ENCODE data around the gene CHRND. TPM values are rescaled to one million over a fixed set of nuclear protein-coding genes. Genes with fewer than 3 reads are reported as not detected.

The CHRND gene
- total and polyA plus RNA-seq, 4 experiments from 2014 or later: not detected

- peak; percentile 35 to 70 (median 55) for DNase-seq
- ChIA-PET CTCF (ENCODE audit: partially characterized antibody) (no interaction called here), POLR2A (ENCODE audit: partially characterized antibody) (interaction anchor here (0.6 kb wide), 1 partner anchor 1323 kb away, joined by 3 read pairs; no protein-coding TSS in a partner anchor)
- Histone ChIP-seq H3K9me3 (ENCODE audit: control insufficient read depth in 1 of 2, low read length in 2 of 2) (no peaks in the 10 kb centered on the region), H3K36me3 (ENCODE audit: insufficient read depth, low read length) (no peaks in the 10 kb centered on the region), H3K4me1 (ENCODE audit: insufficient read depth, low read length) (peaks cover 7% of the 10 kb centered on the region), H3K4me3 (ENCODE audit: low read length in 2 of 2) (peak overlapping the region in 1 of 2 donors; percentile 9), H3K27me3 (ENCODE audit: insufficient read depth, low read length) (peaks cover 10% of the 10 kb centered on the region), H3K27ac (ENCODE audit: low read depth, low read length) (no peak overlapping the region)
- Mint-ChIP-seq H3K27ac (peak overlapping the region in 2 of 7 donors; percentile 69 to 91), H3K4me1 (peaks cover 1 to 17% (median 5%) of the 10 kb centered on the region in 4 donors), H3K36me3 (peaks cover 0 to 1% of the 10 kb centered on the region in 2 donors), H3K9me3 (no peaks in the 10 kb centered on the region), H3K4me3 (peak overlapping the region in 6 of 8 donors; percentile 27 to 70 (median 49)), H3K27me3 (peaks cover 20 to 46% of the 10 kb centered on the region in 2 donors)
- intact Hi-C loops (cut with micrococcal nuclease): no loop called here
These were observed 22.8 kb upstream of the CHRND start for GRCh38 chr2:232502911-232503808.

- intact Hi-C loops (cut with micrococcal nuclease): no loop called here
- no peak for DNase-seq
- Mint-ChIP-seq H3K9me3 (no peaks in the 10 kb centered on the region), H3K4me3 (peak overlapping the region in 6 of 8 donors; percentile 27 to 70 (median 49)), H3K4me1 (peaks cover 1 to 17% (median 5%) of the 10 kb centered on the region in 4 donors), H3K36me3 (peaks cover 0 to 1% of the 10 kb centered on the region in 2 donors), H3K27me3 (peaks cover 18 to 46% of the 10 kb centered on the region in 2 donors), H3K27ac (peak overlapping the region in 3 of 7 donors; percentile 36 to 69 (median 57))
- ChIA-PET POLR2A (ENCODE audit: partially characterized antibody) (interaction anchor here (0.6 kb wide), 1 partner anchor 1322 kb away, joined by 3 read pairs; no protein-coding TSS in a partner anchor), CTCF (ENCODE audit: partially characterized antibody) (no interaction called here)
- no peaks in the 10 kb centered on the region for H3K36me3 ChIP-seq (ENCODE audit: insufficient read depth, low read length)
- peaks cover 10% of the 10 kb centered on the region for H3K27me3 ChIP-seq (ENCODE audit: insufficient read depth, low read length)
- H3K4me3 ChIP-seq (ENCODE audit: low read length in 2 of 2): no peak overlapping the region
- peaks cover 7% of the 10 kb centered on the region for H3K4me1 ChIP-seq (ENCODE audit: insufficient read depth, low read length)
- H3K9me3 ChIP-seq (ENCODE audit: control insufficient read depth in 1 of 2, low read length in 2 of 2): no peaks in the 10 kb centered on the region
- no peak overlapping the region for H3K27ac ChIP-seq (ENCODE audit: low read depth, low read length)
These were observed 22.1 kb upstream of the CHRND start for GRCh38 chr2:232503809-232504323.

GRCh38 chr2:232504438-232504837, 21.5 kb upstream of the CHRND start:
- Mint-ChIP-seq H3K27ac (peak overlapping the region in 2 of 7 donors; percentile 32 to 57), H3K27me3 (peaks cover 20 to 46% of the 10 kb centered on the region in 2 donors)

GRCh38 chr2:232505856-232506255, 20.1 kb upstream of the CHRND start:
- Histone ChIP-seq H3K9me3 (ENCODE audit: control insufficient read depth in 1 of 2, low read length in 2 of 2) (no peaks in the 10 kb centered on the region), H3K4me1 (ENCODE audit: insufficient read depth, low read length) (peaks cover 7% of the 10 kb centered on the region), H3K27ac (ENCODE audit: low read depth, low read length) (no peak overlapping the region), H3K27me3 (ENCODE audit: insufficient read depth, low read length) (peaks cover 10% of the 10 kb centered on the region), H3K4me3 (ENCODE audit: low read length in 2 of 2) (no peak overlapping the region), H3K36me3 (ENCODE audit: insufficient read depth, low read length) (no peaks in the 10 kb centered on the region)
- Mint-ChIP-seq H3K27me3 (peaks cover 17 to 40% of the 10 kb centered on the region in 2 donors), H3K27ac (no peak overlapping the region), H3K4me3 (no peak overlapping the region), H3K4me1 (peaks cover 1 to 17% (median 5%) of the 10 kb centered on the region in 4 donors), H3K36me3 (peaks cover 0 to 1% of the 10 kb centered on the region in 2 donors), H3K9me3 (peaks cover 0 to 2% (median 0%) of the 10 kb centered on the region in 8 donors)
- ChIA-PET CTCF (ENCODE audit: partially characterized antibody) (no interaction called here), POLR2A (ENCODE audit: partially characterized antibody) (no interaction called here)
- DNase-seq: no peak
- intact Hi-C loops (cut with micrococcal nuclease): no loop called here

More at GRCh38 chr2:232504438-232504837, 21.5 kb upstream of the CHRND start:
- Mint-ChIP-seq H3K4me3 (peak overlapping the region in 3 of 8 donors; percentile 35 to 62 (median 50)), H3K9me3 (peaks cover 0 to 2% (median 0%) of the 10 kb centered on the region in 8 donors), H3K4me1 (peaks cover 1 to 17% (median 5%) of the 10 kb centered on the region in 4 donors), H3K36me3 (peaks cover 0 to 1% of the 10 kb centered on the region in 2 donors)
- no peak for DNase-seq
- POLR2A ChIA-PET (ENCODE audit: partially characterized antibody): no interaction called here
- no peak overlapping the region for H3K4me3 ChIP-seq (ENCODE audit: low read length in 2 of 2)
- CTCF ChIA-PET (ENCODE audit: partially characterized antibody): no interaction called here
- peaks cover 7% of the 10 kb centered on the region for H3K4me1 ChIP-seq (ENCODE audit: insufficient read depth, low read length)
- no peaks in the 10 kb centered on the region for H3K36me3 ChIP-seq (ENCODE audit: insufficient read depth, low read length)
- H3K27ac ChIP-seq (ENCODE audit: low read depth, low read length): no peak overlapping the region
- H3K27me3 ChIP-seq (ENCODE audit: insufficient read depth, low read length): peaks cover 10% of the 10 kb centered on the region
- no peaks in the 10 kb centered on the region for H3K9me3 ChIP-seq (ENCODE audit: control insufficient read depth in 1 of 2, low read length in 2 of 2)
- intact Hi-C loops (cut with micrococcal nuclease): no loop called here

- peaks cover 0 to 1% of the 10 kb centered on the region in 2 donors for H3K36me3 Mint-ChIP-seq
- H3K27me3 Mint-ChIP-seq: peaks cover 14 to 40% of the 10 kb centered on the region in 2 donors
- peaks cover 0 to 2% (median 0%) of the 10 kb centered on the region in 8 donors for H3K9me3 Mint-ChIP-seq
- peaks cover 1 to 17% (median 5%) of the 10 kb centered on the region in 4 donors for H3K4me1 Mint-ChIP-seq
- no peak overlapping the region for H3K27ac Mint-ChIP-seq
- no peak overlapping the region for H3K4me3 Mint-ChIP-seq
- POLR2A ChIA-PET (ENCODE audit: partially characterized antibody): no interaction called here
- intact Hi-C loops (cut with micrococcal nuclease): no loop called here
- Histone ChIP-seq H3K36me3 (ENCODE audit: insufficient read depth, low read length) (no peaks in the 10 kb centered on the region), H3K4me3 (ENCODE audit: low read length in 2 of 2) (no peak overlapping the region), H3K4me1 (ENCODE audit: insufficient read depth, low read length) (peaks cover 7% of the 10 kb centered on the region), H3K9me3 (ENCODE audit: control insufficient read depth in 1 of 2, low read length in 2 of 2) (no peaks in the 10 kb centered on the region), H3K27ac (ENCODE audit: low read depth, low read length) (no peak overlapping the region), H3K27me3 (ENCODE audit: insufficient read depth, low read length) (peaks cover 10% of the 10 kb centered on the region)
- CTCF ChIA-PET (ENCODE audit: partially characterized antibody): no interaction called here
- DNase-seq: peak in 1 of 5 donors; percentile 10
These were observed 19.3 kb upstream of the CHRND start for GRCh38 chr2:232506709-232507108.

- H3K27me3 ChIP-seq (ENCODE audit: insufficient read depth, low read length): peaks cover 10% of the 10 kb centered on the region
- H3K27me3 Mint-ChIP-seq: peaks cover 9 to 39% of the 10 kb centered on the region in 2 donors
- H3K9me3 Mint-ChIP-seq: peaks cover 0 to 2% (median 0%) of the 10 kb centered on the region in 8 donors
- no peak overlapping the region for H3K4me3 Mint-ChIP-seq
- no peaks in the 10 kb centered on the region for H3K36me3 Mint-ChIP-seq
- no peak overlapping the region for H3K27ac ChIP-seq (ENCODE audit: low read depth, low read length)
- CTCF ChIA-PET (ENCODE audit: partially characterized antibody): interaction anchor here (1.2 kb wide), 1 partner anchor 8 kb away, joined by 4 read pairs; no protein-coding TSS in a partner anchor
- no peak overlapping the region for H3K27ac Mint-ChIP-seq
- no peaks in the 10 kb centered on the region for H3K9me3 ChIP-seq (ENCODE audit: control insufficient read depth in 1 of 2, low read length in 2 of 2)
- DNase-seq: no peak
- intact Hi-C loops (cut with micrococcal nuclease): no loop called here
- peaks cover 0 to 11% (median 3%) of the 10 kb centered on the region in 4 donors for H3K4me1 Mint-ChIP-seq
- POLR2A ChIA-PET (ENCODE audit: partially characterized antibody): no interaction called here
- H3K4me1 ChIP-seq (ENCODE audit: insufficient read depth, low read length): peaks cover 5% of the 10 kb centered on the region
- no peak overlapping the region for H3K4me3 ChIP-seq (ENCODE audit: low read length in 2 of 2)
- H3K36me3 ChIP-seq (ENCODE audit: insufficient read depth, low read length): no peaks in the 10 kb centered on the region
These were observed 17.7 kb upstream of the CHRND start for GRCh38 chr2:232508251-232508650.

- H3K27ac ChIP-seq (ENCODE audit: low read depth, low read length): no peak overlapping the region
- Mint-ChIP-seq H3K4me3 (no peak overlapping the region), H3K4me1 (no peaks in the 10 kb centered on the region), H3K27ac (no peak overlapping the region), H3K36me3 (no peaks in the 10 kb centered on the region), H3K9me3 (peaks cover 0 to 2% (median 0%) of the 10 kb centered on the region in 8 donors), H3K27me3 (peaks cover 5 to 24% of the 10 kb centered on the region in 2 donors)
- DNase-seq: no peak
- no peaks in the 10 kb centered on the region for H3K36me3 ChIP-seq (ENCODE audit: insufficient read depth, low read length)
- no peaks in the 10 kb centered on the region for H3K9me3 ChIP-seq (ENCODE audit: control insufficient read depth in 1 of 2, low read length in 2 of 2)
- ChIA-PET POLR2A (ENCODE audit: partially characterized antibody) (no interaction called here), CTCF (ENCODE audit: partially characterized antibody) (no interaction called here)
- no peaks in the 10 kb centered on the region for H3K4me1 ChIP-seq (ENCODE audit: insufficient read depth, low read length)
- no peak overlapping the region for H3K4me3 ChIP-seq (ENCODE audit: low read length in 2 of 2)
- intact Hi-C loops (cut with micrococcal nuclease): no loop called here
- H3K27me3 ChIP-seq (ENCODE audit: insufficient read depth, low read length): no peaks in the 10 kb centered on the region
These were observed 14.5 kb upstream of the CHRND start for GRCh38 chr2:232511336-232511890.
